Rectal smooth muscle tissue (tissue), 1 donor: ENCODE results near the gene KCTD1.

Experiments
- H3K27ac ChIP-seq: one replicate; pipeline ENCODE4 v1.7.0; 2013; ENCODE audit warnings: low read depth, low read length, inconsistent platforms
- H3K27me3 ChIP-seq: one replicate; pipeline ENCODE4 v1.7.0; 2013; ENCODE audit warnings: low read length; ENCODE audit not compliant: control insufficient read depth, insufficient read depth
- H3K36me3 ChIP-seq: one replicate; pipeline ENCODE4 v1.7.0; 2013; ENCODE audit warnings: low read length; ENCODE audit not compliant: control insufficient read depth, insufficient read depth
- H3K4me1 ChIP-seq: one replicate; pipeline ENCODE4 v1.7.0; 2013; ENCODE audit warnings: low read length; ENCODE audit not compliant: control insufficient read depth, insufficient read depth
- H3K4me3 ChIP-seq: one replicate; pipeline ENCODE4 v1.7.0; 2013; ENCODE audit warnings: low read length
- H3K9ac ChIP-seq: one replicate; pipeline ENCODE4 v1.7.0; 2013; ENCODE audit warnings: low read length

Gene KCTD1

DNA sequence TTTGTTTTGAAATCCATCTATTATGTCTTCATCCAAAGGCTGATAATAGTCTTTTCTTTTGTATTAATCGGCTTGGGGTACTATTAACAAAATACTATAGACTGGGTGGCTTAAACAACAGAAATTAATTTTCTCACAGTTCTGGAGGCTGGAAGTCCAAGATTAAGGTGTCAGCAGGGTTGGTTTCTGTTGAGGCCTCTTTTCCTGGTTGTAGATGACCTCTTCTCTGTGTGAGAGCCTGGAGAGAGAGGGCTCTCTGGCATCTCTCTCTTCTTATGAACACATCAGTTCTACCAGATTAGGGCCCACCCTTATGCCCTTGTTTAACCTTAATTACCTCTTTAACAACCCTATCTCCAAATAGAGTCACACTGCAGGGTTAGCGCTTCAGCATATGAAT, 14.2 kb upstream of the KCTD1 start:
- no peak overlapping the region for H3K4me3 ChIP-seq

DNA sequence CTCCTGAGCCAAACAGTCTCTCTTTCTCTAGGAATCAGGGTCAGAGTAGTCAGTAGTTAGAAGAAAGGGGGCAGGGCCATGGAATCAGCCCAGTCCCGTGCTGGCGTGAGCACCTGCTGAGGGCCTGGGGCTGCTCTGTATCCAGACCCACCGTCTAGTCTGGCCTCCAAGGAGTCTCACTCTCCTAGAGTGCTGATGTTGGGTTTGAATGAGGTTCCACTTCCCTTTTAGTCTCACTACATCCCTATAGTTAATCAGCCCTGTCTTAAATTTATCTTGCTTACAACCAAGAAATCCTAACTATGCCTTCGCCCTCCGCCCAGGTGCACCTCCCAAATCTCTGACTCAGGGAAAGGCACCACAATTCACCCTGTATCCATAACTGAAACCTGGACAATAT, 13.4 kb upstream of the KCTD1 start:
- no peak overlapping the region for H3K27ac ChIP-seq
- no peaks in the 10 kb centered on the region for H3K27me3 ChIP-seq
- H3K9ac ChIP-seq, result no peak overlapping the region
- H3K4me1 ChIP-seq, result no peaks in the 10 kb centered on the region
- H3K36me3 ChIP-seq, result no peaks in the 10 kb centered on the region
- H3K4me3 ChIP-seq, result no peak overlapping the region

More for the DNA sequence above, 14.2 kb upstream of the KCTD1 start:
- H3K36me3 ChIP-seq, result no peaks in the 10 kb centered on the region
- no peaks in the 10 kb centered on the region for H3K4me1 ChIP-seq
- H3K27ac ChIP-seq, result no peak overlapping the region
- no peak overlapping the region for H3K9ac ChIP-seq
- no peaks in the 10 kb centered on the region for H3K27me3 ChIP-seq

DNA sequence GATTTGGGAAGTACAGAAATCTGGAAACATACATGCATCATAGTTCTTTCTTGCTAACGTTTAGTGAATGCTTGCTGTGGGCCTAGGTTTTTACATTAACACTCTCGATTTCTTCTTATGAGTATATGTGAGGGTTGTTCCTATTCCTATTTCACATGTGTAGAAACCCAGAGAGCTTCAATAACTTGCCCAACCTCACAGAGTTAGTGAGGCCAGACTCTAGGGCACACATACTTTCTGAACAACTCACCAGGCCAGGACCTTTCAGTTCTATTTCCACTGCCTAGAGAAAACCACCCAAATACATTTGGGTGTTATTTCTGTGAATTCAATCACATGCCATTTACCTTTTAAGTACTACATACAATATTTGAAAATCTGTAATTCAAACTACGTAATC, 8.2 kb upstream of the KCTD1 start:
- no peak overlapping the region for H3K27ac ChIP-seq
- H3K9ac ChIP-seq, result no peak overlapping the region
- H3K4me1 ChIP-seq, result no peaks in the 10 kb centered on the region
- H3K36me3 ChIP-seq, result no peaks in the 10 kb centered on the region
- no peak overlapping the region for H3K4me3 ChIP-seq
- H3K27me3 ChIP-seq, result peaks cover 3% of the 10 kb centered on the region

DNA sequence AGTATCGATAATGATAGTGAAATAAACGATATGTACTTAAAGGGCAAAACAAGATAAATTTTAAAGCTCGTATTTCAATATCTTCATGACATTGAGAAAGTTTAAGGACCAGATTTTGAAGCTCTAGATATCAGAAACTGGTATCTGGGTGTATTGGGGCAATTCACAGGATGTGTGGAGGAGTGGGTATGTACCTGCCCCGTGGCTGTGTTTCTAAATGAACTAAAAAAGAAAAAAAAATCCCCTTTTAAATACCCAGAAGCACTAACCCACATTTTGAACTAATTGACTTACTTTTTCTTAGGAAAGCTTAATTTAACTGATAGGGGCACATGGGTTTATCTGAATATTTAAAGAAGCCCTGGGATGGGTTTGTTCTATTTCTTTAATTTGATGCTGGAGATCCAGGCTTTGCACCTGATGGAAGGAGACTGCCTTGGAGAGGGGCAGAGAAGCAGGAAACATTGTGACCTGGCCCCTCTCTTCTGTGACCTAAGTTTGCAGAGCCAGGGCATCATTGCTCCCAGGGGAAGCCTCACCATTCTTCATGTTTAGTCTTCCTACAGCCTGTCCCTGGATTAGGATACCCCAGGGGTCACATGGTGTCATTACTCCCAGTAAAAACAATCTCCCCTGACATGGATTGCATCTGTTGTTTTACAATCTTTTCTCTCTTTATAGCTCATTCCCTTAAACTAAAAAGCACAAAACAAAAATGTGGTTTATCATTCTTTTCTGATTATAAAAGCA, 7.6 kb upstream of the KCTD1 start:
- H3K4me3 ChIP-seq, result no peak overlapping the region
- H3K27me3 ChIP-seq, result peaks cover 8% of the 10 kb centered on the region
- no peak overlapping the region for H3K27ac ChIP-seq
- H3K4me1 ChIP-seq, result no peaks in the 10 kb centered on the region
- no peaks in the 10 kb centered on the region for H3K36me3 ChIP-seq
- no peak overlapping the region for H3K9ac ChIP-seq

DNA sequence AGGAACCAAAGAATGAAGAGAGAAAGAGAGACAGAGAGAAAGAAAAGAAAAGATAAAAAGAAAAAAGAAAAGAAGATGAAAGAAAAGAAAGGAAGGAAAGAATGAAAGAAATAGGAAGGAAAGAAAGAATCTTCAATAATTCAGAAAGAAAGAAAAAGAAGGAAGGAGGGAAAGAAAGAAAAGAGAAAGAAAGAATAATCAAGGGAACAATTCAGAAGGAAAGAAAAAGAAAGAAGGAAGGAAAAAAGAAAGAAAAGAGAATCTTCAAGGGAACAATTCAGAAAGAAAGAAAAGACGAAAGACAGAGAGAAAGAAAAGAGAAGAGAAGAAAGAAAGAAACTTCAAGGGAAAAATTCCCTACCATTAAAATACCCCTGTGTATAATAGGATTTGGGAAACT, 5.6 kb upstream of the KCTD1 start:
- Histone ChIP-seq H3K9ac (no peak overlapping the region), H3K4me3 (no peak overlapping the region), H3K36me3 (no peaks in the 10 kb centered on the region), H3K27me3 (peaks cover 12% of the 10 kb centered on the region), H3K27ac (no peak overlapping the region), H3K4me1 (peaks cover 4% of the 10 kb centered on the region)

DNA sequence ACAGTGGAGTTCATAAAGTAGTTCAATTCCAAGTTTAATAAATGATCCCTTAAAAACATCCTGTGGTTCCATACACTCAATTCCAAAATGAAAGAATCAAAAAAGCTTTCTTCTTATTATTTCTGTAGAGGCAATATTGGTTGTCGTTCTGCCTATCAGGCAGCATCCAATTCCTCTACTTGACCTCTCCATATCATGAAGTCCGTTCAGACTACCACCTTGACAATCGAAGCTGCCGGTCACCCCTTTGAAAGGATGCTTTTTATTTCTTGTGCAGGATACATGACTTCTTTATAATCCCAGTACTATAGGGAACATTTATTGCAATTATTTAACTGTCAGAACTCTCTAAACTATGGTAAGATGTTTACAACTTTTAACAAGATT, 3.3 kb upstream of the KCTD1 start:
- Histone ChIP-seq H3K36me3 (no peaks in the 10 kb centered on the region), H3K27ac (no peak overlapping the region), H3K27me3 (peaks cover 12% of the 10 kb centered on the region), H3K9ac (no peak overlapping the region), H3K4me3 (no peak overlapping the region), H3K4me1 (peaks cover 4% of the 10 kb centered on the region)

DNA sequence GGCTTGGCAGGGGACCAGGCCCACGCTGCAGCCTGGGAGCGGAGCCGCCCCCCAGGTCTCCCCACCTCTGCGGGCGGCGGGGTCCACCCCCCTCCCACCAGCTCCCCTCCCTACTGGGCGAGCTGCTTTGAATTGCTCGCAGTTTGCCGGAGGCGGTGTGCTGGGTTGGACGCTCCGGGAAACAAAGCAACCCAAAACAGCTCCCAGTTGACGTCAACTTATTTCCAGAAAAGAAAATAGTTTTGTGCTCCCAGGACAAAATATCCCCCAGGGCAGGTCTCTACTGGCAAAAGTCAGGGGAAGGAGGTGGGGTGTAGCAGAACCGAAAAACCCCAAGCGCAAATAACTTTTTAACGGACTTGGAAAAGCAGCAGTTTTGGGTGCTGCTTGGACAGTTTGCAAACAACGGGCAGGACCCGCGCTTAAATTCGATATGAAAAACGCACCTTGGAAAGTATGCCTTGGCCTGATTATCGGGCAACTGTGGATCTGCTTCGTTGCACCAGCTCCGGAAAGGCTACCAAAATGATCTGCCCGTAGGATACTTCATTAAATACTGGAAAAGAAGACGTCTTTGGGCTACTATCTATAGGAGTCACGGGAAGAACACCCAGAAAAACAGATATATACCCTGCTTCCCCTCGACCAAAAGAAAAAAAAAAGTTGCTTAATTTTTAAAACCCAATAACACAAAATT, 2.8 kb upstream of the KCTD1 start:
- Histone ChIP-seq H3K36me3 (no peaks in the 10 kb centered on the region), H3K27ac (no peak overlapping the region), H3K27me3 (peaks cover 12% of the 10 kb centered on the region), H3K4me1 (peaks cover 4% of the 10 kb centered on the region), H3K4me3 (no peak overlapping the region), H3K9ac (no peak overlapping the region)

DNA sequence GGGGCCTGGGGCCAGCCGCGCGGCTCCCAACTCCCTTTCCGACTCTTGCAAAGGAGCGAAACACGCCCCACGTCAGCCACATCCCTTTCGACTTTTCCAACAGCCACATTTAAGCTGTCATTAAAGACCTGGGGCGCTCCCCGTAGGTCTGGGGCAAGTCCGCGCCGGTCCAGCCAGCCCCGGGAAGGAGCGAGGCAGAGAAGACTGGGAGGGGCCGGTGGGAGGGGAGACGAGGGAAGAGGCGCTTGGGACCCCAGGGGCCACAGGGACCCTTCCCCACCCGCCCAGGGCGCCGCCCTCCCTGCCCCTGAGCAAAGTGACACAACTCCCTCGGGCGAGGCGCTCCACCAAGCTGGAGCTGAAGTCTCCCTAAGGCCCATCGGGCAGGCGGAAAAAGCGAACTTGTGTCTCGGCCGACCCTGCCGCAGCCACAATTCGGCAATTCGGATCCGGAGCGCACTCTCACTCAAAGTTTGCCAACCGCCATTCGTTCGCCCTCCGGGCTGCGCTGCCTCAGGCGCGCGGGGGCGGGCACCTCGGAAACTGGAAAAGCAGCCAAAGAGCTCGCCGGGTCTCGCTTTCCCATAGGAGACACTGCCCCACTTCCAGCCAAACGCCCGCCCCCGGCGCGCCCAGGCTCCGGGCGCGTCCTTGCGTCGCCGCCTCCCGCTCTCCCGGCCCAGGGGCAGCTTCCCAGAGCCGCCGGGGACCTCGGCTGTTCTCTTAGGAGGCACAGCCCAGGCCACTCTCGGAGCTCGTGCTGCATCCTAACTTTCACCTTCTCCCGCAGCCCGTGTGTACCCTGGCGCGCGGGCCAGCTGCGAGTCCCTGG, 1.1 kb upstream of the KCTD1 start:
- peaks cover 12% of the 10 kb centered on the region for H3K27me3 ChIP-seq
- peaks cover 4% of the 10 kb centered on the region for H3K4me1 ChIP-seq

DNA sequence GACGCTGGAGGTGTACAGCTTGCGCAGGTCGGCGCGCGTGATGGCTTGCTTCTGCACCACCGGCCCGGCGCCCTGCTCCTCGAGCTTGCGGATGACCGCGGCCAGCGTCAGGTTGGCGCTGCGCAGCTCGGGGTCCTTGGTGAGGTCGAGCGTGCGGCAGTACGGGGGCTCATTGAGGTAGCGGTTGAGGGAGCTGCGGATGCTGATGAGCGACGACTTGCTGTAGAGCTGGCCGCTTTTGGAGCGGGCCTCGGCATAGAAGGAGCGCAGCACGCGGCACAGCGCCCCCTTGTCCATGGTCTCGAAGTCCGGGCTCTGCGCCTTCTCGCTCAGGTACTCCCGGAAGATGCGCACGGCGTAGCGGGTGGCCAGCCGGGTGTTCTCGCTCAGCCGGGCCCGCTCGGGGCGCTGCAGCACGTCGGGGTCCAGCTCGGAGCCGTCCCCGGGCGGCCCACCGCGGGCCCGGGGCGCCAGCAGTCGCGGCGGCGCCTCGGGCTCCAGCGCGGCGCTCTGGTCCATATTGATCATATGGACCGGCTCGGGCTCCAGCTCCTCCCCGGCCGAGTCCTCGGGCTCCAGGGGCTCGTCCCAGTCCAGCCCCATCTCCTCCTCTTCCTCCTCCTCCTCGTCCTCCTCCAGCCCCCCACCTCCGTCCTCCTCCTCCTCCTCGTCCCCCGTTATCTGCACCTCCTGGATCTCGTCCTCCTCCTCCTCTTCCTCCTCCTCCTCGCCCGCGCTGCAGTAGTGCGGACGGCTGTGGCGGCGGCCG, 523 bp downstream of the KCTD1 start:
- H3K9ac ChIP-seq, result no peak overlapping the region
- peak overlapping the region; percentile 64 for H3K4me3 ChIP-seq
- H3K27me3 ChIP-seq, result peaks cover 12% of the 10 kb centered on the region
- H3K36me3 ChIP-seq, result no peaks in the 10 kb centered on the region
- no peak overlapping the region for H3K27ac ChIP-seq
- peaks cover 4% of the 10 kb centered on the region for H3K4me1 ChIP-seq

More for the DNA sequence above, 1.1 kb upstream of the KCTD1 start:
- H3K9ac ChIP-seq, result no peak overlapping the region
- peak overlapping the region; percentile 64 for H3K4me3 ChIP-seq
- no peaks in the 10 kb centered on the region for H3K36me3 ChIP-seq
- H3K27ac ChIP-seq, result peak overlapping the region; percentile 58

DNA sequence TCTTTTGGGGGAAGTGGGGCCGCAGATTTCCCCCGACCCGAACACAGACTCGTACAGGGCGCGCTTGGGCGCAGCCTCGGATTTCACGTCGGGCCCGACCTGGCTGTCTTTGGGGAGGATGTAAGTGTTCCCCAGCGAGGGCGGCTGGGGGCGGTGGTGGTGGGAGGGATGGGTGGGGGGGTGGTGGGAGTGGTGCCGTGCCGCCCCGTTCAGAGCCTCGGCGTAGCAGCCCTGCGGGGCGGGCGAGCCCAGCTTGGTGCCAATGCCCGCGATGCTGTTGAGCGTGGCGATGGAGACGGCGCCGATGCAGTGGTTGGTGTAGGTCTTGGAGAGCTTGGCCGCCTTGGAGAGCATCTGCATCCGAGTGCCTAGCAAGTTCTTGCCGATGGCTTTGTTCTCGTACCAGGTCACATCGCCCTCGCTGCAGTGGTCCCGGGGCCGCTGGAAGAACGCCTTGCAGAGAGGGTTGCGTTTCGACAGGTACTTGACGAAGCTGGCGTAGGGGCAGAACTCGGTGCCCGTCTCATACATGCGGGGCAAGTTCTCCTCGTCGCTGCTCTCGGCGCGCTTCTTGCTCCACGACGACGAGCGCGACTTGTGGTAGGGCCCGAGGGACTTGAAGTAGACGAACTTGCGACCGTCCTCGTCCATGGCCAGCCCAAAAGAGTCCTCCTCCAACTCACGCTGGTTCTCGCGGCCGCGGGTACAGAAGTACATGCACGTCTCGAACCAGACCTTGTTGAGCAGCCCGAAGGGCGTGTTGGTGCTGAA, 1.3 kb downstream of the KCTD1 start:
- no peak overlapping the region for H3K27ac ChIP-seq

DNA sequence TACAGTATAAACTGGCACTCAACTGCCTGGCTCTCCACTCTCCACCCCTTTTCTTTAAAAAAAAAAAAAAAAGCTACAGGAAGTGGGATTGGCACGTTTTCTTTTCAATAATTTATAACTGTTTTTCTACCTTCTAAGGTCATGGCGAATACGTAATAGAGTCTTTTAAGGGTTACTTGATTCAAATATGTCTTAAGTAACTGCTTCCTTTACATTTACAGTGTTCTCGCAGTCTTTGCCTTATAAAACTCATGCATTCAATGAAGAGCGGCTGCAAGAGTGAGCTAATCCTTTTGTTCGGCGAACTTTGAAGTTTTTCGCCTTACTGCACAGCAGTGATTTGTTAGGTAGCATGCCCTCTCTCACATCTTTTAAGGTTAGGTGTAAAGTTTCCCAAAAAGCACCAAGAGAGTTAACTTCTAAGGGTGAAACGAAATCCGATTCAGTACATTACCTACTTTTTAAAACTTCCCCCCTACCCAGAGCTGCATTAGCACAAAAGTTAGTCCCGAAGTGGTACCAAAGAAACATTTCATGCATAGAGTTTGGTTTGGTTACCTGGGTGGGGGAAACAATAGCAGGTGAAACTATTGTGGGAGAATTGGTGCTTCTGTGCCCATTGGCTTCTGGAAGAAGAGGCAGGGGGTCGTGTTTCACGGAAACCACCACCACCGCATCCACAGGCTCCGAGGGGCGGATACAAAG, 2.0 kb downstream of the KCTD1 start:
- no peaks in the 10 kb centered on the region for H3K36me3 ChIP-seq
- H3K4me1 ChIP-seq, result peaks cover 4% of the 10 kb centered on the region
- H3K9ac ChIP-seq, result no peak overlapping the region
- H3K27me3 ChIP-seq, result peaks cover 8% of the 10 kb centered on the region
- H3K4me3 ChIP-seq, result peak overlapping the region; percentile 32
- H3K27ac ChIP-seq, result no peak overlapping the region

More for the DNA sequence above, 1.3 kb downstream of the KCTD1 start:
- no peaks in the 10 kb centered on the region for H3K36me3 ChIP-seq
- H3K27me3 ChIP-seq, result peaks cover 12% of the 10 kb centered on the region
- peaks cover 4% of the 10 kb centered on the region for H3K4me1 ChIP-seq
- no peak overlapping the region for H3K9ac ChIP-seq
- peak overlapping the region; percentile 64 for H3K4me3 ChIP-seq
